Fibroblast of mammary gland (primary cell): Measurements from ENCODE around the gene LCMT2.

ENCODE experiments used
- DNase-seq: peaks from one replicate; pipeline ENCODE4 v3.0.0-alpha.2; 2010; ENCODE audit warnings: low read depth
- H3K4me3 ChIP-seq: 2 replicates; pipeline ENCODE4 v1.5.1; 2011; ENCODE audit warnings: low read depth, mild to moderate bottlenecking, low read length, moderate library complexity; ENCODE audit not compliant: control insufficient read depth
- CTCF ChIP-seq: conservative IDR thresholded peaks from 2 replicates; pipeline ENCODE4 v1.5.1; 2011; ENCODE audit warnings: low read depth, low read length, inconsistent platforms; ENCODE audit not compliant: control insufficient read depth, insufficient read depth

The LCMT2 gene

GRCh38 chr15:43275740-43276562, 54.4 kb downstream of the LCMT2 start:
- no peak for DNase-seq
- TF ChIP-seq CTCF: no peak
- H3K4me3 ChIP-seq: no peak overlapping the region

GRCh38 chr15:43274136-43274535, 56.2 kb downstream of the LCMT2 start:
- no peak for DNase-seq
- TF ChIP-seq CTCF: no peak
- no peak overlapping the region for H3K4me3 ChIP-seq
